Measurements from ENCODE around the gene PUS10. TPM values are rescaled to one million over a fixed set of nuclear protein-coding genes. Genes with fewer than 3 reads are reported as not detected.
"Not testable (repeated sequence)": the region's sequence is repeated elsewhere in the genome, so short reads cannot be mapped to it uniquely, and the experiment has no call there.

Gene PUS10
- total and polyA plus RNA-seq, 4 donors = 4.3 to 11.4 (median 6.8) TPM

DNA sequence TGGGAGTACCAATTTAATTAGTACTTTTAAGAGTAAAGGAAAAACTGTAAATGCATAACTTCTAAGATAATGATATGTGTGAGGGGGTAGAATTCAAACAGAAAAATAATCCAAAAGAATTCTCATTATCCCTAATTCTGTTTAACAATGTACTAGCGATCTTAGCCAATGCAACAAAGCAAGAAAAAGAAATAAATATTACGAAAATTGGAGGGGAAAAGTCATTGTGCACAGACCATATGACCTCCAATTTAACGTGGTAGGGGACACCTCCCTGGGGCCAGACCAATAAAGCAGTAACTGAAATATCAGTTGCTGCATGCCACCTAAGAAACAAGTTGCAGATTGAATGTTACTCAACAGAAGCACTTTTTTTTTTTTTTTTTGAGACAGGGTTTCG lies 26.4 kb downstream of the PUS10 start:
- H3K9me3 ChIP-seq (ENCODE audit: control insufficient read depth, insufficient read depth, low read length) = no peaks in the 10 kb centered on the region
- no peak overlapping the region for H3K4me3 ChIP-seq (ENCODE audit: low read depth, low read length)
- H3K27ac ChIP-seq (ENCODE audit: low read depth, low read length) = no peak overlapping the region
- WGBS (ENCODE audit: insufficient coverage) = 95% methylated on average over 2 of the region's 4 CpGs
- no peaks in the 10 kb centered on the region for H3K27me3 ChIP-seq (ENCODE audit: control insufficient read depth, insufficient read depth, low read length)
- no peaks in the 10 kb centered on the region for H3K36me3 ChIP-seq (ENCODE audit: control insufficient read depth, insufficient read depth, low read length)
- H3K4me1 ChIP-seq (ENCODE audit: control insufficient read depth, insufficient read depth, low read length) = no peaks in the 10 kb centered on the region
- DNase-seq (ENCODE audit: low read depth in 4 of 6, low spot score in 6 of 6) = no peak

DNA sequence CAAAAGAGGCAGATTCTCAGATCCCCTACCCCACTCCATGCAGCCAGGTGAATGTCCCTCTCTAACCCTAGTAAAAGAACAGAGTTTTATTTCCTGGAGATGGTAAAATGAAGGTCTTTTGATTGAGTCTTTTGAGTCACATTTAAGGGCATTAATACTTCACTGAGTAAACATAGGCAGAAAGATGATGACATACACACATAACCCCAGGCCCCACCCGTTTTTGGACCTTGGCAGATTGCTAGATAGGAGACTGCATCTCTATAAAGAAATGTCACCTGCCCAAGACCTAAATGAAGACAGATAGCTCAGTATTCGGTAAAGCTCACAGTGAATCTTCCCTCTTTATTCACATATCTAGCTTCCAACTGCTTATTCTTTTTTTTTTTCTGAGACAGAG lies 28.8 kb downstream of the PUS10 start:
- H3K27me3 ChIP-seq (ENCODE audit: control insufficient read depth, insufficient read depth, low read length) = no peaks in the 10 kb centered on the region
- DNase-seq (ENCODE audit: low read depth in 4 of 6, low spot score in 6 of 6) = no peak
- no peaks in the 10 kb centered on the region for H3K4me1 ChIP-seq (ENCODE audit: control insufficient read depth, insufficient read depth, low read length)
- H3K36me3 ChIP-seq (ENCODE audit: control insufficient read depth, insufficient read depth, low read length) = no peaks in the 10 kb centered on the region
- WGBS (ENCODE audit: insufficient coverage) = 71% methylated on average over 2 of the region's 2 CpGs
- no peaks in the 10 kb centered on the region for H3K9me3 ChIP-seq (ENCODE audit: control insufficient read depth, insufficient read depth, low read length)
- no peak overlapping the region for H3K4me3 ChIP-seq (ENCODE audit: low read depth, low read length)
- H3K27ac ChIP-seq (ENCODE audit: low read depth, low read length) = no peak overlapping the region

DNA sequence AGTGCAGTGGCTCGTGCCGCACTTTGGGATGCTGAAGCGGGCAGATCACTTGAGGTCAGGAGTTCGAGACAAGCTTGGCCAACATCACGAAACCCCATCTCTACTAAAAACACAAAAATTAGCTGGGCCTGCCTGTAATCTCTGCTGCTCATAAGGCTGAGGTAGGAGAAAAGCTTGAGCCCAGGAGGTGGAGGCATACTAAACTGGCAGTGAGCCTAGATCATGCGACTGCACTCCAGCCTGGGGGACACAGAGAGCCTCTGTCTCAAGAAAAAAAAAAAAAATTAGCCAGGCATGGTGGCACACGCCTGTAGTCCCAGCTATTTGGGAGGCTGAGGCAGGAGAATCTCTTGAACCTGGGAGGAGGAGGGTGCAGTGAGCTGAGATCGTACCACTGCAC lies 30.4 kb downstream of the PUS10 start:
- not testable (repeated sequence) for H3K9me3 ChIP-seq (ENCODE audit: control insufficient read depth, insufficient read depth, low read length)

DNA sequence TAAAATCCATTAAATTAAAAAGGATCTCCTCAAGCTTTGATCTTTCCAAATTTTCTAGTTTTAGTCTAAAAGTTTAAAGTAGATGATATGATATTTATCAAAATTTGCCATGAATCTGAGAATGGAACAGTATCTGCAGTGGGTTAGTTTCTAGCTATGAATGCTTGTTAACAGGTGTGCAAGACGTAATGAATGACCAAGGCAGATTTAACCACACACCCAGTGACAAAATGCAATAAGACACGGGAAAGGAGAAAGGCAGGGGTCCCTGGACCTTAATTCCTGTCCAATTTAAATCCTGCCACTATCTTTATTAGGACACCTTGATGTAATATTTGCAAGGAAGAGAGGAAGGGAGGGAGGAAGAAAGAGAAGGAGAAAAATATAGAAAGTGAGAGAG lies 31.0 kb downstream of the PUS10 start:
- Histone ChIP-seq H3K27ac (ENCODE audit: low read depth, low read length) (no peak overlapping the region), H3K36me3 (ENCODE audit: control insufficient read depth, insufficient read depth, low read length) (no peaks in the 10 kb centered on the region), H3K4me3 (ENCODE audit: low read depth, low read length) (no peak overlapping the region), H3K27me3 (ENCODE audit: control insufficient read depth, insufficient read depth, low read length) (no peaks in the 10 kb centered on the region), H3K4me1 (ENCODE audit: control insufficient read depth, insufficient read depth, low read length) (no peaks in the 10 kb centered on the region), H3K9me3 (ENCODE audit: control insufficient read depth, insufficient read depth, low read length) (no peaks in the 10 kb centered on the region)
- DNase-seq (ENCODE audit: low read depth in 4 of 6, low spot score in 6 of 6) = no peak
- no CpG with 5 or more reads among the region's 2 CpGs for WGBS (ENCODE audit: insufficient coverage)

More for the DNA sequence above, 30.4 kb downstream of the PUS10 start:
- not testable (repeated sequence) for H3K27me3 ChIP-seq (ENCODE audit: control insufficient read depth, insufficient read depth, low read length); DNase-seq (ENCODE audit: low read depth in 4 of 6, low spot score in 6 of 6); H3K36me3 ChIP-seq (ENCODE audit: control insufficient read depth, insufficient read depth, low read length); H3K4me1 ChIP-seq (ENCODE audit: control insufficient read depth, insufficient read depth, low read length); H3K4me3 ChIP-seq (ENCODE audit: low read depth, low read length); H3K27ac ChIP-seq (ENCODE audit: low read depth, low read length)
- 57% methylated on average over 2 of the region's 8 CpGs for WGBS (ENCODE audit: insufficient coverage)

DNA sequence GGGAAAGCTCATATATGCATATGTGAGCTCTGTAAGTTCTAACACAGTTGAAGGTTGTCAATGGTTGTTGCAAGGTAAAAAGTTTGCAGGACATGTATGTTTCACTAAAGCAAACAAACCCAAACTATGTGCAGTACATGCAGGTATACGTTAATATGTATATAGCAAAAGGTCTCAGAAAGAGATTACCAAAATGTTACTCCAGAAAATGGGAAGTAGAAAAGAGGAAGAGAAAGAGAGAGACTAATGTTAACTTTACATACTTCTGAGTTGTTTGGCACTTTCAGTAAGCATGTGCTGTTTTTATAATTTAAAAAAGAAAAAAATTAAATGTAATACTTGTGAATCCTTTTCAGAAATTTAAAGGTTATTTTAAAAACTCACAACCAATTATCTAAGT lies 33.3 kb downstream of the PUS10 start:
- no peak for DNase-seq (ENCODE audit: low read depth in 4 of 6, low spot score in 6 of 6)
- no CpG with 5 or more reads among the region's 1 CpG for WGBS (ENCODE audit: insufficient coverage)
- H3K9me3 ChIP-seq (ENCODE audit: control insufficient read depth, insufficient read depth, low read length) = no peaks in the 10 kb centered on the region
- no peaks in the 10 kb centered on the region for H3K27me3 ChIP-seq (ENCODE audit: control insufficient read depth, insufficient read depth, low read length)
- no peaks in the 10 kb centered on the region for H3K36me3 ChIP-seq (ENCODE audit: control insufficient read depth, insufficient read depth, low read length)
- no peaks in the 10 kb centered on the region for H3K4me1 ChIP-seq (ENCODE audit: control insufficient read depth, insufficient read depth, low read length)
- H3K4me3 ChIP-seq (ENCODE audit: low read depth, low read length) = no peak overlapping the region
- H3K27ac ChIP-seq (ENCODE audit: low read depth, low read length) = no peak overlapping the region

DNA sequence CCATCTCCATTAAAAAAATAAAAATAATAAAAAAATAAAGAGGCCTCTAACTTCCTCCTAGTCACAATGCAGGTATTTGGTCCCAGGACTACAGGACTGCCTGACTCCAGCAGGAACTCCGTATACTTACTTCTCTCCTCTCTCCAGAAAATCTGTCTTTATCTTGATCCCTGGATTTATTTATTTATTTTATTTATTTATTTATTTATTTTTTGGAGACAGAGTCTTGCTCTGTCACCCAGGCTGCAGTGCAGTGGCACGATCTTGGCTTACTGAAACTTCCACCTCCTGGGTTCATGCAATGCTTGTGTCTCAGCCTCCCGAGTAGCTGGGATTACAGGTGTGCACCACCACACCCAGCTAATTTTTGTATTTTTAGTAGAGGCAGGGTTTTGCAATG lies 36.0 kb downstream of the PUS10 start:
- H3K27ac ChIP-seq (ENCODE audit: low read depth, low read length); H3K9me3 ChIP-seq (ENCODE audit: control insufficient read depth, insufficient read depth, low read length); H3K4me3 ChIP-seq (ENCODE audit: low read depth, low read length); DNase-seq (ENCODE audit: low read depth in 4 of 6, low spot score in 6 of 6); H3K36me3 ChIP-seq (ENCODE audit: control insufficient read depth, insufficient read depth, low read length); H3K27me3 ChIP-seq (ENCODE audit: control insufficient read depth, insufficient read depth, low read length); H3K4me1 ChIP-seq (ENCODE audit: control insufficient read depth, insufficient read depth, low read length): not testable (repeated sequence)
- 100% methylated on average over 1 of the region's 3 CpGs for WGBS (ENCODE audit: insufficient coverage)

DNA sequence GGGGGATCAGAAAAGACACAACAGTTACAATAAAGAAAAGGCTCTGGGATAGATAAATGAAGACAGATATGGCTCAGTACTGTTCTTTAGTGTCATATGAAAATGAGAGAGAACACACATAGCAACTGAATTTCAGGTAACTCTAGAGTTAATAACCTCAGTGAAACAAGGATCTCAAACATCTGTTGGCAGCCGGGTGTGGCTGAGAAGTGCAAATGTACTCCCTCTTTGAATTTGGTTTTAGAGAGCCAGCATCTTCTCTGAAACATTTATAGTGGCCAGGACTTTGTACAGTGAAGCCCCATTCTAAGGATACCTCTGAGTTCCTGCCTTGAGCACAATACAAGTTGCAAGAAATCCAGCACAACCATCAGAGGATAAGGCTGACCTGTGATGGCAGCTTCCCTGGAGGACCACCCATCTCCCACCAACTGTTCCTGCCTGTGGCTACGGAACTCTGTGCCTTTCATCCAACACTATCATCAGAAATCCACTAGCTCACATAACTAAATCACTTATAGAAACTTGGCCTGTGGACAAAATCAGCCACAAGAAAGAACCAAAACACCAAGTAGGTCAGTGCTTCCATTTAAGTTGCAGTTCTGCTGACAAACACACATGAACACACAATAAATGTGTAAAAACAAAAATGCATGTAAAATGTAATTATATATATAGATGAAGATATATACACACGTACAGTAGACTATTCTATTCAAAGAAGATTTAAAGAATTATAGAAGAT lies 37.8 kb downstream of the PUS10 start:
- H3K4me3 ChIP-seq (ENCODE audit: low read depth, low read length) = no peak overlapping the region
- no peaks in the 10 kb centered on the region for H3K4me1 ChIP-seq (ENCODE audit: control insufficient read depth, insufficient read depth, low read length)
- H3K9me3 ChIP-seq (ENCODE audit: control insufficient read depth, insufficient read depth, low read length) = no peaks in the 10 kb centered on the region
- no peak for DNase-seq (ENCODE audit: low read depth in 4 of 6, low spot score in 6 of 6)
- no peaks in the 10 kb centered on the region for H3K36me3 ChIP-seq (ENCODE audit: control insufficient read depth, insufficient read depth, low read length)
- H3K27me3 ChIP-seq (ENCODE audit: control insufficient read depth, insufficient read depth, low read length) = no peaks in the 10 kb centered on the region
- H3K27ac ChIP-seq (ENCODE audit: low read depth, low read length) = no peak overlapping the region
- 100% methylated on average over 2 of the region's 3 CpGs for WGBS (ENCODE audit: insufficient coverage)

DNA sequence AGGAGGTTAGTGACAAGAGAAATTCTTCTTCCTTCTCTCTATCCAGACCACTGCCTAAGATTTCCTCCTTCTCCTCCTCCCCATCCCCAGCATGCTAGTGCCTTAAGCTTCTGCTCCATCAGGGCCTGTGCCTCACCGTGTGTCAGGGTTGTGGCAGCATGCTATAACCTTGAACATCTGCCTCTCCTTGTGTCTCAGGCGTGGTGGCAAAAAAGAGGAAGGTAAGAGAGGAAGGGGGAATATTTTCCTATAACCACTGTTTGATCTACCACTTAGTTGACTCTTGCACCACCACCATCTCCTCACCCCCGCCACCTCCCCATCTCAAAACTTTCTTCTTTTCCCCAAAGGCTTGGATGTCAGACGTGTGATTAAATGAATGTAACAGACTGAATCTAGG lies 38.8 kb downstream of the PUS10 start:
- WGBS (ENCODE audit: insufficient coverage) = no CpG with 5 or more reads among the region's 4 CpGs
- Histone ChIP-seq H3K27me3 (ENCODE audit: control insufficient read depth, insufficient read depth, low read length) (no peaks in the 10 kb centered on the region), H3K9me3 (ENCODE audit: control insufficient read depth, insufficient read depth, low read length) (no peaks in the 10 kb centered on the region), H3K4me1 (ENCODE audit: control insufficient read depth, insufficient read depth, low read length) (no peaks in the 10 kb centered on the region), H3K36me3 (ENCODE audit: control insufficient read depth, insufficient read depth, low read length) (no peaks in the 10 kb centered on the region), H3K4me3 (ENCODE audit: low read depth, low read length) (no peak overlapping the region), H3K27ac (ENCODE audit: low read depth, low read length) (no peak overlapping the region)
- DNase-seq (ENCODE audit: low read depth in 4 of 6, low spot score in 6 of 6) = no peak

DNA sequence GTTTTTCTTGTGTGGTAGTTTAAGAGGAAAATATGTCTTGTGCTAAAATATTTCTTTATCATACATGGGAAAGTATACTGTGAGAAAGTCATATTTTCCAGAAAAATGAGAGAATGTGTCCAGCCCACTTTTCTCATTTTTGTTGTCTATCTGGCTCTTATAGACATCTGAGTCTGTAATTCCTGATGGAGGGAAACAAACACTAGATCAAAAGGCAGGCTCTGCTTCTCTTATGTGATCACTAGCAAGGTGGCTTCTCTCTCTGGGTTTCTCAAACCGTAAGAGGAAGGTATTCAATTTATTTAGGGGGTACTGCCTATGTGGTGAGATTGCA lies 40.5 kb downstream of the PUS10 start:
- DNase-seq (ENCODE audit: low read depth in 4 of 6, low spot score in 6 of 6) = no peak
- Histone ChIP-seq H3K4me3 (ENCODE audit: low read depth, low read length) (no peak overlapping the region), H3K9me3 (ENCODE audit: control insufficient read depth, insufficient read depth, low read length) (no peaks in the 10 kb centered on the region), H3K4me1 (ENCODE audit: control insufficient read depth, insufficient read depth, low read length) (no peaks in the 10 kb centered on the region), H3K27ac (ENCODE audit: low read depth, low read length) (no peak overlapping the region), H3K36me3 (ENCODE audit: control insufficient read depth, insufficient read depth, low read length) (no peaks in the 10 kb centered on the region), H3K27me3 (ENCODE audit: control insufficient read depth, insufficient read depth, low read length) (no peaks in the 10 kb centered on the region)
- WGBS (ENCODE audit: insufficient coverage) = no CpG with 5 or more reads among the region's 1 CpG

DNA sequence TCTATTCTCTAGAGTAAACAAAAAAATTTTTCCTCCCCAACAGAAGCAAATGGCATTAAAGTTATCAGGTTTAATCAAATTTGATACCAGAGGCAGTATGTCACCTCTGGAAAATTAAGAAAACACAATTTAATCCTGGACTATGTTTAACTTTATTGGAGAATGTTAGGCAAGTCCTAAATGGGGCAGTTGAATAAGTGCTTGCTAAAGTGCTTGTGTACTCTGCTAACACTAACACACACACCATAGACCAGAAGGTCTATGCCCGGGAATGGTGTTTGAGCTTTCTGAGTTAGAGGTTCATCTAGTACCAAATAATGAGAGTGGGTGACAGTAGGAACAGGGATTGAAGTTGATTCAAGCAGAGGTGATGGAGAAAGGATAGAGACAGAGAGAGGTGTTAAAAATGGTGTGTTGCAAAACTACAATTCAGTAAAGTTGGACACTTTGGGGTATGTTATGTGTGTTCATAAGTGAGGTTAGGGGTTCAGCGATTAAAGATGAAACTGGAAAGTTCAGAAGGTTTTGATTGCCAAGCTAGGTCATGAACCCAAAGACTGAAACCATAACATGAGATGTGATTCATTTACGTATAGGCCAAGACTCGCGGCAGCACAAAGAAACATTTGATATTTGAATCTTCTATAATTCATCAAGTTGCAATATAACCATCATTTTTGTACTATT lies 41.0 kb downstream of the PUS10 start:
- Histone ChIP-seq H3K27me3 (ENCODE audit: control insufficient read depth, insufficient read depth, low read length) (no peaks in the 10 kb centered on the region), H3K27ac (ENCODE audit: low read depth, low read length) (no peak overlapping the region), H3K36me3 (ENCODE audit: control insufficient read depth, insufficient read depth, low read length) (no peaks in the 10 kb centered on the region), H3K9me3 (ENCODE audit: control insufficient read depth, insufficient read depth, low read length) (no peaks in the 10 kb centered on the region), H3K4me1 (ENCODE audit: control insufficient read depth, insufficient read depth, low read length) (no peaks in the 10 kb centered on the region), H3K4me3 (ENCODE audit: low read depth, low read length) (no peak overlapping the region)
- WGBS (ENCODE audit: insufficient coverage) = 80% methylated on average over 2 of the region's 5 CpGs
- DNase-seq (ENCODE audit: low read depth in 4 of 6, low spot score in 6 of 6) = no peak
